HepG2 (cell line): ENCODE results near the gene C19orf18. TPM values are rescaled to one million over a fixed set of nuclear protein-coding genes. Genes with fewer than 3 reads are reported as not detected.

Experiments
- ATF2 ChIP-seq: sonication (generic); formaldehyde crosslinking; IDR thresholded peaks from 2 replicates; pipeline ENCODE4 v1.4.0; 2020; ENCODE audit warnings: missing genetic modification reagents
- ATF3 ChIP-seq: sonication (generic); formaldehyde crosslinking; IDR thresholded peaks from 2 replicates; pipeline ENCODE4 v1.4.0; 2020; ENCODE audit warnings: missing genetic modification reagents
- ATF4 ChIP-seq, 2 experiments: fragments of 450-650 bp in 1 of 2; sonication (generic) in 1 of 2; formaldehyde crosslinking; IDR thresholded peaks; 2 replicates each; pipeline versions ENCODE4 v1.5.0 to v1.8.0; 2020 to 2022; ENCODE audit warnings: mild to moderate bottlenecking in 1 of 2, missing genetic modification reagents in 1 of 2
- ATF7-NPFF ChIP-seq: sonication (generic); formaldehyde crosslinking; IDR thresholded peaks from 2 replicates; pipeline ENCODE4 v1.8.1; 2023; ENCODE audit warnings: mild to moderate bottlenecking, low read depth, missing genetic modification reagents, moderate library complexity
- DMTF1 ChIP-seq: sonication (generic); formaldehyde crosslinking; IDR thresholded peaks from 2 replicates; pipeline ENCODE4 v1.4.0; 2020; ENCODE audit warnings: mild to moderate bottlenecking, missing genetic modification reagents
- DPF2 ChIP-seq: sonication (generic); formaldehyde crosslinking; IDR thresholded peaks from 2 replicates; pipeline ENCODE4 v1.4.0; 2020; ENCODE audit warnings: mild to moderate bottlenecking, low read depth, missing genetic modification reagents, borderline replicate concordance
- HDAC6 ChIP-seq: fragments of 200-600 bp; sonication (generic); IDR thresholded peaks from 2 replicates; pipeline ENCODE4 v1.7.0; 2017; ENCODE audit warnings: mild to moderate bottlenecking, antibody characterized with exemption, low read length, low read depth
- HNRNPLL ChIP-seq: fragments of 200-400 bp; formaldehyde crosslinking; IDR thresholded peaks from 2 replicates; pipeline ENCODE4 v1.6.1; 2017; ENCODE audit warnings: mild to moderate bottlenecking, low read depth, low read length; ENCODE audit not compliant: poor library complexity, severe bottlenecking
- KLF16 ChIP-seq, 2 experiments: sonication (generic) in 1 of 2; formaldehyde crosslinking in 1 of 2; IDR thresholded peaks; 2 replicates each; pipeline versions ENCODE4 v1.6.1 to v1.8.0; 2016 to 2023; ENCODE audit warnings: missing genetic modification reagents in 2 of 2, missing compliant biosample characterization in 1 of 2
- KMT2A ChIP-seq: sonication (generic); formaldehyde crosslinking; IDR thresholded peaks from 2 replicates; pipeline ENCODE4 v1.4.0; 2020; ENCODE audit warnings: missing genetic modification reagents
- MIER3 ChIP-seq: IDR thresholded peaks from 2 replicates; pipeline ENCODE4 v1.6.1; 2016; ENCODE audit warnings: missing compliant biosample characterization, borderline replicate concordance
- MLX ChIP-seq: IDR thresholded peaks from 2 replicates; pipeline ENCODE4 v1.6.1; 2016
- PHF5A ChIP-seq: IDR thresholded peaks from one replicate; pipeline ENCODE4 v1.6.1; 2018; ENCODE audit warnings: low read depth, missing genetic modification reagents; ENCODE audit not compliant: unreplicated experiment
- PHF8 ChIP-seq: sonication (generic); formaldehyde crosslinking; IDR thresholded peaks from 2 replicates; pipeline ENCODE4 v1.5.0; 2020; ENCODE audit warnings: missing genetic modification reagents
- POGZ ChIP-seq: sonication (generic); formaldehyde crosslinking; IDR thresholded peaks from 2 replicates; pipeline ENCODE4 v1.4.0; 2020; ENCODE audit warnings: mild to moderate bottlenecking, missing genetic modification reagents
- RAD51 ChIP-seq: fragments of 450-650 bp; IDR thresholded peaks from 2 replicates; pipeline ENCODE4 v1.6.1; 2016; ENCODE audit warnings: borderline replicate concordance
- RFXANK ChIP-seq: IDR thresholded peaks from 2 replicates; pipeline ENCODE4 v1.6.1; 2016
- SALL1 ChIP-seq: sonication (generic); formaldehyde crosslinking; IDR thresholded peaks from 2 replicates; pipeline ENCODE4 v1.8.0; 2022; ENCODE audit warnings: mild to moderate bottlenecking, missing genetic modification reagents
- SMYD3 ChIP-seq: sonication (generic); formaldehyde crosslinking; IDR thresholded peaks from 2 replicates; pipeline ENCODE4 v1.8.1; 2023; ENCODE audit warnings: mild to moderate bottlenecking, missing genetic modification reagents
- ZFP41 ChIP-seq: sonication (generic); formaldehyde crosslinking; IDR thresholded peaks from 2 replicates; pipeline ENCODE4 v1.4.0; 2020; ENCODE audit warnings: mild to moderate bottlenecking, missing genetic modification reagents, borderline replicate concordance
- ZNF326 ChIP-seq: sonication (generic); formaldehyde crosslinking; IDR thresholded peaks from 2 replicates; pipeline ENCODE4 v1.4.0; 2020; ENCODE audit warnings: missing genetic modification reagents, borderline replicate concordance
- ZNF597 ChIP-seq: sonication (generic); formaldehyde crosslinking; IDR thresholded peaks from 2 replicates; pipeline ENCODE4 v1.5.0; 2020; ENCODE audit warnings: missing genetic modification reagents
- ZZZ3 ChIP-seq: sonication (generic); formaldehyde crosslinking; IDR thresholded peaks from 2 replicates; pipeline ENCODE4 v1.4.0; 2020; ENCODE audit warnings: missing genetic modification reagents, mild to moderate bottlenecking, borderline replicate concordance
- polyA plus RNA-seq, 8 experiments: library from polyadenylated mRNA; depleted of rRNA in 3 of 8; stranded (reverse) in 7 of 8; unstranded in 1 of 8; fragments of >200 nt; fragmentation: Illumina TruSeq in 4 of 8; extraction: Trizol in 4 of 8; gene quantifications; 2 replicates each; pipeline versions ENCODE4 v1.2.1 to v1.2.3, GENCODE V29; 2011 to 2016; ENCODE audit warnings: low read depth in 4 of 8, missing spikeins in 1 of 8, mixed read lengths in 1 of 8; ENCODE audit not compliant: insufficient read depth in 1 of 8
- total RNA-seq, 5 experiments: library from RNA; depleted of rRNA; stranded (reverse); fragments of >200 nt; fragmentation: Illumina TruSeq; extraction: Trizol; gene quantifications; 2 replicates each; pipeline ENCODE4 v1.2.3, GENCODE V29; 2016; ENCODE audit warnings: low read depth in 1 of 5

C19orf18 gene
- total and polyA plus RNA-seq, 2 of the 13 experiments (the other 11 are each of a cell fraction or from before 2014, with no cell fraction given), result 0.38 to 0.55 TPM

- TF ChIP-seq ATF3 (CRISPR knock-in tag) (peak; percentile 64; the same call in 1 of the 2 replicates), ATF4 (CRISPR knock-in tag; IDR thresholded peaks at IDR 0.05) (no peak), DPF2 (no peak), ATF2 (CRISPR knock-in tag) (peak; percentile 80), PHF8 (peak; percentile 98), MIER3 (CRISPR knock-in tag) (0 out of 2 replicates have a peak, but pooled peaks have one; percentile 33), POGZ (peak; percentile 74), PHF5A (CRISPR knock-in tag) (no peak), DMTF1 (CRISPR knock-in tag) (no peak), ZNF597 (CRISPR knock-in tag) (no peak), ATF7-NPFF (CRISPR knock-in tag) (peak; percentile 58; the same call in 1 of the 2 replicates), SALL1 (CRISPR knock-in tag) (peak; percentile 62; the same call in 1 of the 2 replicates), KLF16 (CRISPR knock-in tag; IDR thresholded peaks at IDR 0.05) (peak in 1 of 2 experiments; percentile 77; a peak in 2 of 4 replicates), RAD51 (no peak), SMYD3 (CRISPR knock-in tag) (peak; percentile 76), ZNF326 (no peak), MLX (CRISPR knock-in tag) (no peak), HNRNPLL (no peak), HDAC6 (no peak), ZFP41 (no peak), KMT2A (CRISPR knock-in tag) (peak; percentile 82; the same call in 1 of the 2 replicates), RFXANK (peak; percentile 61; the same call in 1 of the 2 replicates), ZZZ3 (CRISPR knock-in tag) (no peak; the same call in 1 of the 2 replicates)
These were observed 28.2 kb upstream of the C19orf18 start, which contains the start of gene ZNF606 (continued) for GRCh38 chr19:58002384-58003173.
